ENCODE measurements around the gene RPS18.

- TF ChIP-seq MAX (IDR thresholded peaks at IDR 0.05) (no peak), FOXM1 (IDR thresholded peaks at IDR 0.05; ENCODE audit: borderline replicate concordance, low read depth) (no peak), RAD21 (IDR thresholded peaks at IDR 0.05; ENCODE audit: low read depth) (no peak), EGR1 (IDR thresholded peaks at IDR 0.05) (no peak), CREB1 (IDR thresholded peaks at IDR 0.05; ENCODE audit: low read depth) (no peak), NFIC (IDR thresholded peaks at IDR 0.05) (no peak), EP300 (IDR thresholded peaks at IDR 0.05; ENCODE audit: borderline replicate concordance) (no peak), TAF1 (IDR thresholded peaks at IDR 0.05; ENCODE audit: low read depth) (no peak), YY1 (IDR thresholded peaks at IDR 0.05; ENCODE audit: low read depth) (no peak), REST (IDR thresholded peaks at IDR 0.05; ENCODE audit: low read depth) (no peak), TCF12 (IDR thresholded peaks at IDR 0.05; ENCODE audit: low read depth) (no peak)
Measured at GRCh38 chr6:33264015-33264414, 7.9 kb upstream of the RPS18 start.

Measured in Ishikawa (cell line).